Fibroblast of lung (primary cell): ENCODE measurements around the gene ZFY.

Source experiments
- CTCF ChIP-seq, 2 donors: IDR thresholded peaks in 1 of 2; conservative IDR thresholded peaks in 1 of 2; 1 replicate in 1 of 2; 2 replicates in 1 of 2; pipeline ENCODE4 v1.5.1; 2011 to 2012; ENCODE audit warnings: low read length in 2 of 2, control low read depth in 1 of 2, inconsistent platforms in 1 of 2, low read depth in 1 of 2, mild to moderate bottlenecking in 1 of 2
- EZH2 ChIP-seq: IDR thresholded peaks from 2 replicates; pipeline ENCODE4 v1.5.1; 2012; ENCODE audit warnings: low read length, control low read depth, mild to moderate bottlenecking; ENCODE audit errors: missing control alignments

- no peak for TF ChIP-seq EZH2
- TF ChIP-seq CTCF (conservative IDR thresholded peaks at IDR 0.05 in 1 of 2, IDR thresholded peaks at IDR 0.05 in 1 of 2; ENCODE audit: low read depth in 1 of 2, low read length in 2 of 2) = no peak
Observed at GRCh38 chrY:2965629-2966028, 30.4 kb downstream of the ZFY start.
